Neural progenitor cell (in vitro differentiated cells): Measurements from ENCODE around the gene AP2A2. TPM values are rescaled to one million over a fixed set of nuclear protein-coding genes. Genes with fewer than 3 reads are reported as not detected.

Source experiments
- DNase-seq: peaks from one replicate; pipeline ENCODE4 v3.0.0-alpha.2; 2016; ENCODE audit warnings: low spot score
- H2AFZ ChIP-seq: fragments of 200-600 bp; sonication (generic); replicated peaks from 2 replicates; pipeline ENCODE4 v1.6.1; 2016; ENCODE audit warnings: antibody characterized with exemption
- H3F3A ChIP-seq: fragments of 200-600 bp; sonication (generic); 2 replicates; pipeline ENCODE4 v1.6.1; 2016; ENCODE audit warnings: antibody characterized with exemption, low read depth
- H3K27ac ChIP-seq: fragments of 200-600 bp; sonication (generic); 2 replicates; pipeline ENCODE4 v1.5.1; 2016; ENCODE audit warnings: mild to moderate bottlenecking
- H3K27me3 ChIP-seq: fragments of 200-600 bp; sonication (generic); 2 replicates; pipeline ENCODE4 v1.6.1; 2016; ENCODE audit warnings: mild to moderate bottlenecking, moderate library complexity
- H3K36me3 ChIP-seq: fragments of 200-600 bp; sonication (generic); 2 replicates; pipeline ENCODE4 v1.5.1; 2016
- H3K4me1 ChIP-seq: fragments of 200-600 bp; sonication (generic); 2 replicates; pipeline ENCODE4 v1.6.1; 2016; ENCODE audit warnings: mixed run types
- H3K4me2 ChIP-seq: fragments of 200-600 bp; sonication (generic); 2 replicates; pipeline ENCODE4 v1.6.1; 2016
- H3K4me3 ChIP-seq: fragments of 200-600 bp; sonication (generic); 2 replicates; pipeline ENCODE4 v1.5.1; 2016
- H3K79me2 ChIP-seq: fragments of 200-600 bp; sonication (generic); 2 replicates; pipeline ENCODE4 v1.6.1; 2016; ENCODE audit warnings: low read depth
- H3K9ac ChIP-seq: fragments of 200-600 bp; sonication (generic); 2 replicates; pipeline ENCODE4 v1.6.1; 2016
- H3K9me3 ChIP-seq: fragments of 200-600 bp; sonication (generic); 2 replicates; pipeline ENCODE4 v1.5.1; 2016; ENCODE audit warnings: low read depth
- H4K20me1 ChIP-seq: fragments of 200-600 bp; sonication (generic); 2 replicates; pipeline ENCODE4 v1.6.1; 2016; ENCODE audit warnings: low read depth
- H3K27ac Mint-ChIP-seq: 3 replicates; pipeline ENCODE4 v1.8.0; 2021; ENCODE audit warnings: mixed read lengths
- H3K27me3 Mint-ChIP-seq: 2 replicates; pipeline ENCODE4 v1.8.0; 2022; ENCODE audit warnings: low read depth, mild to moderate bottlenecking, inconsistent platforms, moderate library complexity, mixed read lengths; ENCODE audit not compliant: insufficient read depth
- H3K36me3 Mint-ChIP-seq: 3 replicates; pipeline ENCODE4 v1.8.0; 2021; ENCODE audit warnings: mixed read lengths
- H3K4me1 Mint-ChIP-seq: 3 replicates; pipeline ENCODE4 v1.8.0; 2021; ENCODE audit warnings: mixed read lengths
- H3K4me3 Mint-ChIP-seq: 3 replicates; pipeline ENCODE4 v1.8.0; 2021; ENCODE audit warnings: mild to moderate bottlenecking, moderate library complexity, mixed read lengths
- H3K9me3 Mint-ChIP-seq: 3 replicates; pipeline ENCODE4 v1.8.0; 2020; ENCODE audit warnings: mixed read lengths
- EZH2 ChIP-seq: fragments of 200-600 bp; sonication (generic); IDR thresholded peaks from 2 replicates; pipeline ENCODE4 v1.6.1; 2017; ENCODE audit warnings: antibody characterized with exemption, mild to moderate bottlenecking, moderate library complexity
- EZH2phosphoT487 ChIP-seq: fragments of 200-600 bp; sonication (generic); IDR thresholded peaks from 2 replicates; pipeline ENCODE4 v1.6.1; 2017; ENCODE audit warnings: antibody characterized with exemption
- total RNA-seq: library from RNA; depleted of rRNA; stranded (reverse); fragments of >200 nt; gene quantifications from 2 replicates; pipeline ENCODE4 v1.2.3, GENCODE V29; 2015; ENCODE audit warnings: low replicate concordance
- TF ChIP-seq, protein P1 (sequence below): fragments of 200-600 bp; sonication (generic); IDR thresholded peaks from 2 replicates; pipeline ENCODE4 v1.5.1; 2017; ENCODE audit warnings: antibody characterized with exemption, mild to moderate bottlenecking

Gene AP2A2
- total RNA-seq, 1 donor from 2014 or later = 67.5 TPM

DNA sequence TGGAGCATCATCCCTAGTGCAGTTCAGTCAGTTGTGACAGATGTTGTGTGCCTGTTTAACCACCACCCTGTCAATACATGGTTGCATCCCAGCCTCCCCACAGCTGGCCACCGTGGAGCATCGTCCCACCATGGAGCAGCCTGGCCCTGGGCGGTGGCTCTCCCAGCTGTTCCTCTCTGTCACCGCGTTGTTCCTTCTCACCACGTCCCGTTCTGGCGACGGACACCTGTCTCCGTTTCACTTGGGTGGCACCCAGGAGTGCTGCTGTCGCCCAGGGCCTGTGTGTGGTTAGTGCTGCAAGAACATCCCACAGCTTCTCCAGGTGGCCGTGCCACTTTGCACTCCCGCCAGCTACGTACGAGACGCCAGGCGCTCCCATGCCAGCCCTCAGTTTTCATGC is 84.3 kb downstream of the AP2A2 start:
- H3K27ac ChIP-seq = no peak overlapping the region
- no peaks in the 10 kb centered on the region for H3K9me3 ChIP-seq
- H4K20me1 ChIP-seq = no peaks in the 10 kb centered on the region
- Mint-ChIP-seq H3K4me1 (peaks cover 10% of the 10 kb centered on the region), H3K27me3 (peaks cover 2% of the 10 kb centered on the region), H3K36me3 (peaks cover 14% of the 10 kb centered on the region), H3K27ac (no peak overlapping the region), H3K9me3 (no peaks in the 10 kb centered on the region), H3K4me3 (no peak overlapping the region)
- H3K9ac ChIP-seq = no peak overlapping the region
- no peak overlapping the region for H3K4me3 ChIP-seq
- no peaks in the 10 kb centered on the region for H3K36me3 ChIP-seq
- no peak overlapping the region for H2AFZ ChIP-seq
- no peak overlapping the region for H3K4me2 ChIP-seq
- no peak for DNase-seq
- no peak for TF ChIP-seq EZH2phosphoT487
- TF ChIP-seq, protein P1, sequence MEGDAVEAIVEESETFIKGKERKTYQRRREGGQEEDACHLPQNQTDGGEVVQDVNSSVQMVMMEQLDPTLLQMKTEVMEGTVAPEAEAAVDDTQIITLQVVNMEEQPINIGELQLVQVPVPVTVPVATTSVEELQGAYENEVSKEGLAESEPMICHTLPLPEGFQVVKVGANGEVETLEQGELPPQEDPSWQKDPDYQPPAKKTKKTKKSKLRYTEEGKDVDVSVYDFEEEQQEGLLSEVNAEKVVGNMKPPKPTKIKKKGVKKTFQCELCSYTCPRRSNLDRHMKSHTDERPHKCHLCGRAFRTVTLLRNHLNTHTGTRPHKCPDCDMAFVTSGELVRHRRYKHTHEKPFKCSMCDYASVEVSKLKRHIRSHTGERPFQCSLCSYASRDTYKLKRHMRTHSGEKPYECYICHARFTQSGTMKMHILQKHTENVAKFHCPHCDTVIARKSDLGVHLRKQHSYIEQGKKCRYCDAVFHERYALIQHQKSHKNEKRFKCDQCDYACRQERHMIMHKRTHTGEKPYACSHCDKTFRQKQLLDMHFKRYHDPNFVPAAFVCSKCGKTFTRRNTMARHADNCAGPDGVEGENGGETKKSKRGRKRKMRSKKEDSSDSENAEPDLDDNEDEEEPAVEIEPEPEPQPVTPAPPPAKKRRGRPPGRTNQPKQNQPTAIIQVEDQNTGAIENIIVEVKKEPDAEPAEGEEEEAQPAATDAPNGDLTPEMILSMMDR = no peak
- no peak for TF ChIP-seq EZH2
- H3K4me1 ChIP-seq = no peaks in the 10 kb centered on the region
- no peaks in the 10 kb centered on the region for H3F3A ChIP-seq
- H3K79me2 ChIP-seq = no peaks in the 10 kb centered on the region
- no peaks in the 10 kb centered on the region for H3K27me3 ChIP-seq

DNA sequence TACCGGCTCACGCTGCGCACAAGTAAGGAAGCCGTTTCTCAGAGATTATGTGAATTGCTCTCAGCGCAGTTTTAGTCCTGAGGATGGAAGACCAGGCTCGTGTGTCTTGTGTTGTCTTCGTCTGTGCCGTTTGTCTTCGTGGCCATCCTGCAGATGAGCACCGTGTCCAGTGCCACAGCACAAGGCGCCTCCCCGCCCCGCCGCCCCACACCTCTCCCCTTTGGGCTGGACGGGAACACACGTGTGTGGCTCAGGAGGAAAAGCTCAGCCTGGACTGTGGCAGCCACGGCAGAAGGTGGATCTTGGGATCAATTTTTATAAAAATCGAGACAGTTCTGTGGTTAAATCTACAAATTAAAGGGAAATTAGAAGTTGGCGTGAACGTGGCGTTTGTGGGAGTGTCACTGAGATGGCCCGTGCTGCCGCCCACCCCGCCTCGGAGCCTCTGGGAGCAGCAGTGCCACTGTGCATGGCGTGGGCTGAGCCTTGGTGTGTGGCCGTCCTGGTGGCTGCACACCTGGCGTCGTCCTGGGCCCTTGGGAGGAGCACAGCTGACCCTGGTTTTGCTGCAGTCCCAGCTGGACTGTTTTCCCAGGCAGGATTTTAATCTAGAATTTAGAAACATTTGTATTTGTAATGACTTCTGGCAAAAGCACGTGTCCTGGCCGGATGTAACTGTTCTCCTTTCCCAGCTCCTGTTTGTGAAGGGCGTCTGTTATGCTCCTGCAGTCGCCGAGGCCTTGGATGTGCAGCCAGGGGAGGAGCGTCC is 85.1 kb downstream of the AP2A2 start:
- H3K27me3 Mint-ChIP-seq = peaks cover 3% of the 10 kb centered on the region
- no peak overlapping the region for H3K27ac Mint-ChIP-seq
- H3K36me3 Mint-ChIP-seq = peaks cover 11% of the 10 kb centered on the region

DNA sequence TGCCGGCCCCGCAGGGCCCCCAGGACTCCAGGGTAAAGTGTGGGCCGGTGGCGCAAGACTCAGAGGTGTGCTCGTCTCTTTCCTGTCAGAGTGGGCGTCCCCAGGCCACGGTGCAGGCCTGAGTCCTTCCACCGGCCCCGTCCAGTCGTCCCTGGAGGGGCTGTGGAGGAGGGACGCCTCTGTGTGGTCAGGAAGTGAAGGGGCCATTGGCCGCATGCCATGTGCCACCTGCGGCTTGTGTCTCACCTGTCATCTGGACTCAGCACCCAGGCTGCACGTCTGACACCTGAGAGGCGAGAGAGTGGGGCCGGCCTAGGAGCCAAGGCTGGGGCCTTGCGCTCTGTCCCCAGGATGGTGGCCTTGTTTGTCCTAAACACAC is 85.6 kb downstream of the AP2A2 start:
- Mint-ChIP-seq H3K9me3 (peaks cover 2% of the 10 kb centered on the region), H3K4me3 (no peak overlapping the region), H3K36me3 (peaks cover 11% of the 10 kb centered on the region), H3K27ac (no peak overlapping the region), H3K4me1 (peaks cover 3% of the 10 kb centered on the region), H3K27me3 (peaks cover 3% of the 10 kb centered on the region)
- Histone ChIP-seq H3K79me2 (no peaks in the 10 kb centered on the region), H3K27ac (no peak overlapping the region), H2AFZ (no peak overlapping the region), H3F3A (no peaks in the 10 kb centered on the region), H4K20me1 (no peaks in the 10 kb centered on the region), H3K9me3 (no peaks in the 10 kb centered on the region), H3K4me2 (no peak overlapping the region), H3K4me1 (no peaks in the 10 kb centered on the region), H3K36me3 (no peaks in the 10 kb centered on the region), H3K4me3 (no peak overlapping the region), H3K27me3 (no peaks in the 10 kb centered on the region), H3K9ac (no peak overlapping the region)
- no peak for DNase-seq
- TF ChIP-seq EZH2phosphoT487 = no peak
- TF ChIP-seq EZH2 = no peak
- TF ChIP-seq, protein P1 = no peak

More for the DNA sequence above, 85.1 kb downstream of the AP2A2 start:
- H3K4me1 ChIP-seq = no peaks in the 10 kb centered on the region
- H4K20me1 ChIP-seq = no peaks in the 10 kb centered on the region
- TF ChIP-seq EZH2 = no peak
- no peak overlapping the region for H3K4me3 Mint-ChIP-seq
- H3K36me3 ChIP-seq = no peaks in the 10 kb centered on the region
- H3K4me1 Mint-ChIP-seq = peaks cover 4% of the 10 kb centered on the region
- no peak overlapping the region for H3K9ac ChIP-seq
- no peak overlapping the region for H3K27ac ChIP-seq
- no peaks in the 10 kb centered on the region for H3K79me2 ChIP-seq
- no peaks in the 10 kb centered on the region for H3K27me3 ChIP-seq
- no peak overlapping the region for H2AFZ ChIP-seq
- no peak overlapping the region for H3K4me2 ChIP-seq
- no peaks in the 10 kb centered on the region for H3F3A ChIP-seq
- no peaks in the 10 kb centered on the region for H3K9me3 Mint-ChIP-seq
- DNase-seq = no peak
- H3K4me3 ChIP-seq = no peak overlapping the region
- H3K9me3 ChIP-seq = no peaks in the 10 kb centered on the region

DNA sequence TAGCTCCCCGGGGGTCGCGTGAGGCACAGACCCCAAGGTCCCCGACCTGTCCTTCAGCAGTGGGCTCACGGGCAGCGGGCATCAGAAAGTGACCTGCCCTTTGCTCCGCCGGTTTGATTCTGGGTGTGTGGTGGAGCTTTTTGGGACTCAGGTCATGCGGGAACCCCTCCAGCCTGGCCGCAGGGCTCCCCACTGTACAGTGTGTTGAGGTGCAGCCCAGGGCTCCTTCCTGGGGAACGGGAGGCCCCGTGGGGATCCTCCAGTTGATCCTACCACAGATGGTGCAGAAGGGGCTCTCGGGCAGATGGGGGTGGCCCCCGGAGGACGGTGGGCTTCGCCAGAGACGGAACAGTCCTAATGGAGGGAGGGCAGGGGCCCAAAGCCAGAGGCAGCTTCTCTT is 86.6 kb downstream of the AP2A2 start:
- Histone ChIP-seq H3K9me3 (no peaks in the 10 kb centered on the region), H3K4me3 (no peak overlapping the region), H3K4me2 (no peak overlapping the region), H3K36me3 (no peaks in the 10 kb centered on the region), H3K9ac (no peak overlapping the region), H3F3A (no peaks in the 10 kb centered on the region), H3K27me3 (no peaks in the 10 kb centered on the region), H3K4me1 (no peaks in the 10 kb centered on the region), H4K20me1 (no peaks in the 10 kb centered on the region), H2AFZ (no peak overlapping the region), H3K27ac (no peak overlapping the region), H3K79me2 (no peaks in the 10 kb centered on the region)
- Mint-ChIP-seq H3K27me3 (peaks cover 5% of the 10 kb centered on the region), H3K4me3 (no peak overlapping the region), H3K36me3 (peaks cover 20% of the 10 kb centered on the region), H3K27ac (no peak overlapping the region), H3K4me1 (no peaks in the 10 kb centered on the region), H3K9me3 (peaks cover 11% of the 10 kb centered on the region)
- TF ChIP-seq, protein P1 = no peak
- TF ChIP-seq EZH2 = no peak
- no peak for TF ChIP-seq EZH2phosphoT487
- no peak for DNase-seq
